Stimulated activated CD8-positive, alpha-beta memory T cell treated with anti-CD3 and anti-CD28 coated beads, Interleukin-2, amount 100 ng/mL, for 1 hour (primary cell): ENCODE data around the gene FAM163A.
"Not testable (repeated sequence)": the region's sequence is repeated elsewhere in the genome, so short reads cannot be mapped to it uniquely, and the experiment has no call there.

ENCODE experiments used
- DNase-seq, 2 donors: peaks; one replicate each; pipeline ENCODE4 v3.0.0-alpha.2; 2020; ENCODE audit warnings: low read depth in 2 of 2

FAM163A gene

GRCh38 chr1:179815641-179816040 lies 72.5 kb downstream of the FAM163A start:
- DNase-seq: no peak

DNA sequence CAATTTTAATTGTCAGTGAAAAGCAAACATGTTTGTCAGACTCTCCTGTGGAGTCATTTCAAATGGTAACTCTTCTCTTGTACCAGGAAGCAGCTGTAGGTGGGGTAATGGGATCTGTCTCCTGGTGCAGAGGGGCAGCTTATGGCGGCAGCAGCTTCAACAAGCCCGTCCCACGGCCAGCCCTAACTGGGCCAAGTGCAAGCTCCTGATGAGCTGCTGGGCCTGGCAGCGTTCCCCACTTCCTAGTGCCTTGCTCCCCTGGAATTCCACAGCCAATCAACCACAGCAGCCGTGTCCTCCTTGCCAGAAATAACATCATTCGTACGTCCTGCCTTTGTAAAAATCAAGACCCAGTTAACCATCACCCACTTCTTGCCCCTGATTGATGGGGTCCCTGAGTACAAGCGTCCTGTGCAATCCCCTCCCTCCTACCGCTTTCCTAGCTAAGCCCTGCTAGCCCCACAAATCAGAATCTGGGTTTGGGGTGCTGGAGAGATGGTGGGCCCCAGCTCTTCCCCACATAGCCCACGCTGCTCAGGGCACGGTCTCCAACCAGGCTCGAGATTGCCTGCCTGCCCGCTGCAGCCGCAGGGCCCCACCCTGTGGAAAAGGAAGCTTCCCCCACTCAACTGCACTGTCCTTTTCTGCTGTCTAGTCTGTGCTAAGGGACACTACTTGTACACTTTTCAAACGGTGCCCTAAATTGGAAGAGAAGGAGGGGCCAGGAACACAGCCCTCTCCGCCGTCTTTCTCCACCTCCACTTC lies 73.3 kb downstream of the FAM163A start:
- no peak for DNase-seq

DNA sequence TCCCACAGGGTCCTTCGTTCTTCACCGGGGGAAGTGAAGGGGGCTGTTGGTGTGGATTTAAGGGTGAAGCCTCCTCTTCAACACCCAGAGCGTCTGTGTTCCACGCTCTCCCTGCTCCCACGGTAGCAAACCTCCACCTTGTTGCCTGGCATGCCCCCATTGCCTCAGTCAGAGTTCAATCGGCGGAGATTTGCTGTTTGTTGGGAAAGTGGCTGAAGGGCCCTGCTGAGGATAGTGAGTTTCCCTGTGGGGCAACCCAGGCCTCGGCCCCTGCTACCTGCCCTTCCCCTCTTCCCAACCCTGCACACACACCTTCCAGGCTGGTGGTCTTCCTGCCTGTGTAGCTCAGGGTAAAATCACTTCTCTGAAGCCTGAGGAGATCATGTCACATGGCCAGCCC lies 74.0 kb downstream of the FAM163A start:
- no peak for DNase-seq

- no peak for DNase-seq
Observed at GRCh38 chr1:179817789-179818188, 74.7 kb downstream of the FAM163A start.

GRCh38 chr1:179818260-179818659 lies 75.2 kb downstream of the FAM163A start:
- no peak for DNase-seq

DNA sequence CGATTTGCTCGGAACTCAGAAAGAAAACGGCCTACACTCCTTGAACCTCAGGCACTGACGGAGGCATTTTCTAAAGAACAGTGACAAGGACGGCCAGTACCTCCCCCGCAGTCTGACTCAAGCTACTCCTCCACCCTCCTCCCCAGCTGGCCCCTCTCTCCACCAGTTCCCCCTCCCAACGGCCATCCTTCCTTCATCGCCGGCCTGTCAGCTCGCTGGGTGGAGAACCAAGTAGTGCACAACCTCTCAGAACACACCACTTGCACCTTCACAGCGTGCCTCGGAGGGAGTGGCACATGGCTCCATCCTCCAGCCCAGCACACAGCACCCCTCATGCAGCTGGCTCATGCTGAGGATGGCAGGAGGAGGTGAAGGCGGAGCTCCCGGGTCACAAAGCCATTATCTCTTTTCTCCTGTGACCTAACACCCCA lies 75.7 kb downstream of the FAM163A start:
- no peak for DNase-seq

GRCh38 chr1:179820226-179820970 lies 77.3 kb downstream of the FAM163A start:
- no peak for DNase-seq

DNA sequence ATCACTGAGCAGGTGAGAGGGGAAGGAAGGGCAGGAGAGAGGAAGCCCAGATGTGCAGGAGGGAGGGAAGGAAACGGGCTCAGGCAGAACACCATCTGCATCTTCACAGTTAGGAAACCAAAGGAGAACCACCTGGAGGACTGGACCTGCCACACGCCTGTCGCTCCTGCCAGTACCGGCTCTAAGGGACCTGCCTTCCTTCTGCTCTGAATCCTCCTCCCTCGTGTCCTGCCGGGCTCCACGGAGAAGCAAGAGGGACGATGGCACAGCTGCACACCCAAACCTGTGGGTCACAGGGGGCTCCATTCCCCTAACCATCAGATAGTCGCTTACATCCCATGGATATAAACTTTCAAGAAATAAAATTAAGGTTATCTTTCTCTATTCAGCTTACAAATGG lies 78.4 kb downstream of the FAM163A start:
- DNase-seq: no peak

DNA sequence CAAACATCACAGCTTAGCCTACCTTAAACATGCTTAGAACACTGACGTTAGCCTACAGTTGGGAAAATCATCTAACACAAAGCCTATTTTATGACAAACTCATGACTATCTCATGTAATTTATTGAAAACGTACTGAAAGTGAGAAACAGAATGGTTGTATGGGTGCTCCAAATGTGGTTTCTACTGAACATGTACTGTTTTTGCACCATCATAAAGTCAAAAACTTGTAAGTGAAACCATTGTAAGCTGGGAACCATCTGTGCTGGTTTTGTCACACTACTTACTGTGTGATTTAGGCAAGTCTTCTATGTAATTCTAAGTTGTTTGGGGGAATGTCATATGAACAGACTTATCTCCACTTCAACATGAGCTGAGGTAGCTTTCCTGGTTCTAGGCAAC lies 79.0 kb downstream of the FAM163A start:
- no peak for DNase-seq

GRCh38 chr1:179823693-179824092 lies 80.6 kb downstream of the FAM163A start:
- no peak for DNase-seq

- DNase-seq: no peak
Observed at GRCh38 chr1:179824265-179824664, 81.2 kb downstream of the FAM163A start.

DNA sequence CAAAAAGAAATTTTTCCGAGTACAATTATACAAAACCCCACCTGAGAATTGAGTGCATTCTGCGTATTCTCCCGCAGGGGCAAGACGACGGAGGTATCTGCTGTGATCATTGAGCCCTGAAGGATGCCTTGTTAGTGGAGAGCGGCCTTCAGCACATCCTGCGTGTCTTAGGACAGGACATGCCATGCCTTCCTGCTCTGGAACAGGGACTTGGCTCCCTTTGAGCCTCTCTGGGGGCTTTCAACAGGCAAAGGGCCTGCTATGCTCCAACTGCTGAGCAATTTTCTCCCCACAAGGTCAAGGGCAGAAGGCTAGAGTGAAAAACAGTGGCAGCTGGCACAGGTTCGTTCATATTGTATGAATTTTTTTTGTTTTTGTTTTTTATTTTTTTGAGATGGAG lies 82.1 kb downstream of the FAM163A start:
- DNase-seq: no peak

DNA sequence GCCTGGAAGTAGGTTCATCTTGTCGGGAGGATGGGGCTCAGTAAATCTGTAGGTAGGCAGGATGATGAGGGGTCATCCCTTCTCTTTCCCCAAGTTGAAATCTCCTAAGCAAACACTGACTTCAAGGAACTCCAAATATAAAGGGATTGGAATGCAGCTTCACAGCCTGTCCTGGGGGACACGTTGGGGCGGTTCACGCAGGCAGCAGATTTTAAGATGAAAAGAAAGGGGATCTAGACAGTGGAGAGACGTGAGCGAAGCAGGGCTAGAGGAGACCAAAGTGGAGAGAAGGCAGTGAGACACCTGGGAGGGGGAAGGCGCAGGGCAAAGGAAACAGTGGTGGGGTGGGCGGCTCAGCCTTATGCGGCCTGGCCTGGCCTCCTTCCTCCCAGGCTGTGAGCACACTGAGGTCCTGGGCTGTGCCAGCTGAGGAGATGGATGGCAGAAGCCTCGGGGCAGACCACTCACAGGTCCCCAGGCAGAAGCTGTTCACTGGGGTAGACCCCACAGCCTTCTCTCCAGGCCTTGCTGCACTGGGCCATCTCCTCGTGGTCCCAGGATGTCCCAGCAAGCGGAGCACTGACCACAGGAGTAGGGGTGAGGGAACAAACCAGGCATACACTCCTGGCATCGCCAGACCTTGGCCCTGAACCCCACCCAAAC lies 82.8 kb downstream of the FAM163A start:
- DNase-seq: no peak

GRCh38 chr1:179826626-179827280 lies 83.7 kb downstream of the FAM163A start:
- DNase-seq: no peak

GRCh38 chr1:179828554-179829110 lies 85.5 kb downstream of the FAM163A start:
- no peak for DNase-seq

DNA sequence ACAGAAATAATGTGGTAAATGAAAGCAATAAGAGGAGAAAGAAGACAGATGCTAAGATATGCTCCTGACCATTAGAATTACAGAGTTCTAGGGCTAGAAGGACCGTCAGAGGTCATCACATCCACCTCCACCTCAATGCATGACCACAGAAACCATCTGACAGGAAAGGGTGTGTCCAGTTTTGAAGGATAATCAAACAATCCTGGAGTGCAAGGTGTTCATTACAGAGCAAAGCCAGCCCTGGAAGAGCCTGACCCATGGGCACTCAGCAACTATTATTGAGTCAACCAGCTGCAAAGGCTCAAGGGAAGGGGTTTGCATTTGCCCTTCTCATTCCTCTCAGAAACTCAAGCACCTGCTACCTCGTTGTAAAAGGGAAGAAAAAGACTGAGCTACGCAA lies 88.1 kb downstream of the FAM163A start:
- DNase-seq: no peak

DNA sequence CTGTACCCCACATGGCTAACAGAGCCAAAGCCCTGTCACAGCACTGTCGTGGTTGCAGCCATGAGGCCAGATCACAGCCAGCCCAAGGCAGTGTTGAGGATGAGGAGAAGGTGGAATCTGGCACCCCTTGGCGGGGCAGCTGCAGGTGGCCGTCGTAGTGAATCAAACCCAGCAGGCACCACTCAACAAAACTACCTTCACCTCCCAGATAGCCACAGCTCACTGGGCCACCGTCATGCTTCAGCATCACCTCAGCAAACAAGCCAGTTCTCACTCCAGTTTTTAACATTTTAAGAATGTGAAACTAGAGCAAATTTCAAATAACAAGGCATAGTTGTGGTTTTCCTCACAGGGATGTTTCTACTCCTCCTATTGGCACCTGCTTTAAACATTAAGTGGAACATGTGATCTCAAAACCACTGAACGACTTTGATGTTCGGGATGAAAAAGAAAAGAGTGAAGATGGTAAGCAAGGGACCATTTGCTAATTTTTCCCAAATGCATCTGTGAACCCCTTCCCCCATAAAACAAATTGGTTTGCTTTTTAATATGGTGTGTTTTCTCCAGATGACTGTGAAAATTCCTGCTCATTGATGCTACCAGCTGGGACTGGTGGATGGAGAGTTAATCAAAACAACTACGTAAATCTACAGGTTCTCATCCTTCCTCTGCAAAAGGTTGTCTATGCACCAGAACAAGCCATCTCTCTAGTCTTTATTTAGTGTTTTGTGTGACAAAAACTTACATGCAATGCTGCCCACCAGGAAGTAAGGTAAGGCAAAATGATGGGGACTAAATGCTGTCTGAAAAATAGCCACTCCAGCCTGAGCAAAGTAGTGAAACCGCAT lies 89.0 kb downstream of the FAM163A start:
- no peak for DNase-seq

- not testable (repeated sequence) for DNase-seq
Observed at GRCh38 chr1:179836686-179837445, 93.8 kb downstream of the FAM163A start.

DNA sequence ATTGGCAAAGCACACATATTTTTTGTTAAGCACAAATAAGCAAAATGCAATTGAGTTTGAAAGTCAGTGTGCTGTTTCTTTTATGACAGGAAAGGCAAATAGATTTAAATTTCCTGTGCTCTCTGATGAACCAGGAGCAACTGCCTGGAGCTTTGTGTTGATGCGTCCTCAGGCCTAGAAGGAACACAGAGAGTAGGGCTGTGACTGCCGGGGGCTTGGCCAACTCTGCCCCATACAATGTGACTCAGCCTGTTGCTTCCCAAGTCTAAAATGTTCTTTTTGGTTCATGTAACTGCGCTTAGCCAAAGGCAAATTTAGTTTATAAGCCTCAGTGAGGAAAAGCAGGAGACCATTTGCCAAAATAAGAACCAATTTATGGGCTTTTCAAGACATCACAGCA lies 97.0 kb downstream of the FAM163A start:
- no peak for DNase-seq

GRCh38 chr1:179848233-179848632 lies 105.1 kb downstream of the FAM163A start:
- no peak for DNase-seq
